IMR-90 (cell line): ENCODE measurements around the gene ZNF793. TPM values are rescaled to one million over a fixed set of nuclear protein-coding genes. Genes with fewer than 3 reads are reported as not detected.

ENCODE experiments used
- ATAC-seq: fragments of 200-7000 bp; cut with Tn5 transposase; 2 replicates; pipeline ENCODE4 v1.9.1; 2020; ENCODE audit warnings: low read depth, mild to moderate bottlenecking, moderate library complexity
- BruUV-seq: library from RNA; stranded (reverse); fragments of 400-500 nt; replicated peaks from 2 replicates; lab custom pipeline; 2021; lab: Mats Ljungman, UMichigan
- CTCF ChIA-PET: fragments of 300-600 bp; formaldehyde crosslinking; extraction: SDS; loops from one replicate; lab custom pipeline; 2021; ENCODE audit warnings: antibody characterized with exemption; lab: Yijun Ruan, JAX
- POLR2A ChIA-PET: fragments of 300-600 bp; sonication (Branson Sonifier 250); formaldehyde crosslinking; loops from one replicate; lab custom pipeline; 2022; ENCODE audit warnings: antibody characterized with exemption; ENCODE audit not compliant: unreplicated experiment; lab: Charles Lee
- DNase-seq: peaks from one replicate; pipeline ENCODE4 v3.0.0; 2013
- H2AFZ ChIP-seq: replicated peaks from 2 replicates; pipeline ENCODE3; 2013; ENCODE audit warnings: low read length, mild to moderate bottlenecking; ENCODE audit not compliant: poor library complexity
- H2AK5ac ChIP-seq: 2 replicates; pipeline ENCODE4 v1.6.1; 2013; ENCODE audit warnings: low read depth, low read length, inconsistent platforms
- H2AK9ac ChIP-seq: replicated peaks from 2 replicates; pipeline ENCODE3; 2013; ENCODE audit warnings: mild to moderate bottlenecking, low read depth, low read length, moderate library complexity; ENCODE audit not compliant: poor library complexity
- H2BK120ac ChIP-seq: 2 replicates; pipeline ENCODE4 v1.6.1; 2013; ENCODE audit warnings: low read depth, low read length, inconsistent platforms
- H2BK15ac ChIP-seq: 3 replicates; pipeline ENCODE4 v1.6.1; 2013; ENCODE audit warnings: low read depth, low read length, inconsistent platforms
- H2BK20ac ChIP-seq: 2 replicates; pipeline ENCODE4 v1.6.1; 2013; ENCODE audit warnings: low read depth, mild to moderate bottlenecking, inconsistent platforms, low read length, moderate library complexity
- H2BK5ac ChIP-seq: 2 replicates; pipeline ENCODE4 v1.6.1; 2013; ENCODE audit warnings: mild to moderate bottlenecking, low read depth, low read length, inconsistent platforms; ENCODE audit not compliant: poor library complexity, severe bottlenecking
- H3K14ac ChIP-seq: replicated peaks from 2 replicates; pipeline ENCODE4 v1.6.1; 2013; ENCODE audit warnings: low read depth, low read length, inconsistent platforms
- H3K18ac ChIP-seq: 2 replicates; pipeline ENCODE4 v1.6.1; 2013; ENCODE audit warnings: low read depth, low read length, control low read depth
- H3K23ac ChIP-seq: 2 replicates; pipeline ENCODE4 v1.6.1; 2013; ENCODE audit warnings: low read depth, low read length, inconsistent platforms
- H3K27ac ChIP-seq: 2 replicates; pipeline ENCODE4 v1.5.1; 2013; ENCODE audit warnings: mild to moderate bottlenecking, control low read depth, low read length; ENCODE audit not compliant: insufficient read depth
- H3K27me3 ChIP-seq: 2 replicates; pipeline ENCODE4 v1.6.1; 2013; ENCODE audit warnings: low read length; ENCODE audit not compliant: control insufficient read depth, insufficient read depth
- H3K36me3 ChIP-seq: 2 replicates; pipeline ENCODE4 v1.6.1; 2013; ENCODE audit warnings: low read length, mixed read lengths; ENCODE audit not compliant: control insufficient read depth, insufficient read depth
- H3K4ac ChIP-seq: 2 replicates; pipeline ENCODE4 v1.6.1; 2013; ENCODE audit warnings: low read depth, low read length, inconsistent platforms
- H3K4me1 ChIP-seq: 2 replicates; pipeline ENCODE4 v1.6.1; 2013; ENCODE audit warnings: low read length, mixed read lengths; ENCODE audit not compliant: control insufficient read depth, insufficient read depth
- H3K4me2 ChIP-seq: 2 replicates; pipeline ENCODE4 v1.6.1; 2013; ENCODE audit warnings: low read depth, mild to moderate bottlenecking, control low read depth, low read length, moderate library complexity
- H3K4me3 ChIP-seq: 2 replicates; pipeline ENCODE4 v1.5.1; 2013; ENCODE audit warnings: low read depth, mild to moderate bottlenecking, control low read depth, low read length, moderate library complexity; ENCODE audit not compliant: insufficient read depth
- H3K56ac ChIP-seq: 2 replicates; pipeline ENCODE4 v1.6.1; 2013; ENCODE audit warnings: low read length, inconsistent platforms; ENCODE audit not compliant: insufficient read depth; ENCODE audit errors: extremely low read depth
- H3K79me1 ChIP-seq, 2 experiments: 2 replicates each; pipeline ENCODE4 v1.6.1; 2013; ENCODE audit warnings: low read length in 2 of 2, inconsistent platforms in 1 of 2, low read depth in 1 of 2
- H3K9ac ChIP-seq: 2 replicates; pipeline ENCODE4 v1.6.1; 2013; ENCODE audit warnings: low read depth, low read length, control low read depth
- H3K9me1 ChIP-seq: 2 replicates; pipeline ENCODE4 v1.6.1; 2013; ENCODE audit warnings: low read length, inconsistent platforms; ENCODE audit not compliant: insufficient read depth
- H3K9me3 ChIP-seq: 2 replicates; pipeline ENCODE4 v1.6.1; 2013; ENCODE audit warnings: low read length; ENCODE audit not compliant: control insufficient read depth, insufficient read depth
- H4K20me1 ChIP-seq: 2 replicates; pipeline ENCODE4 v1.6.1; 2013; ENCODE audit warnings: low read length, inconsistent platforms; ENCODE audit not compliant: insufficient read depth
- H4K5ac ChIP-seq: 2 replicates; pipeline ENCODE4 v1.6.1; 2013; ENCODE audit warnings: mild to moderate bottlenecking, low read depth, low read length, control low read depth
- H4K8ac ChIP-seq, 2 experiments: 2 replicates each; pipeline ENCODE4 v1.6.1; 2013; ENCODE audit warnings: low read depth in 2 of 2, low read length in 2 of 2, control low read depth in 1 of 2, inconsistent platforms in 1 of 2
- H4K91ac ChIP-seq: 2 replicates; pipeline ENCODE4 v1.6.1; 2013; ENCODE audit warnings: low read depth, low read length, inconsistent platforms; ENCODE audit not compliant: insufficient read depth
- NFE2L2 ChIP-seq: fragments of 150-350 bp; IDR thresholded peaks from 2 replicates; pipeline ENCODE4 v1.6.1; 2016; ENCODE audit warnings: low read depth, mild to moderate bottlenecking, low read length
- POLR2A ChIP-seq: IDR thresholded peaks from 2 replicates; pipeline ENCODE4 v1.6.1; 2012; ENCODE audit warnings: mild to moderate bottlenecking, low read depth, low read length
- WGBS, 2 experiments: methylation state at CpG; one replicate each; pipeline versions ENCODE4 v1.1.5 to v1.1.7; 2013; ENCODE audit warnings: missing lambda C conversion rate in 2 of 2; ENCODE audit not compliant: insufficient read length in 1 of 2; ENCODE audit errors: extremely low coverage in 2 of 2; 5-methylcytosine and 5-hydroxymethylcytosine counted together
- dilution Hi-C: fragments of 300-500 bp; cut with HindIII; formaldehyde crosslinking; loops from one replicate; pipeline ENCODE4 v1.14.3; 2018; ENCODE audit warnings: low sequenced_read_pairs; ENCODE audit not compliant: unreplicated experiment
- in situ Hi-C: fragments of 300-500 bp; cut with MboI; formaldehyde crosslinking; loops from 3 replicates; pipeline ENCODE4 v1.14.3; 2019; ENCODE audit warnings: low sequenced_read_pairs, inconsistent platforms, mixed read lengths
- intact Hi-C: fragments of 100-400 bp; cut with micrococcal nuclease; formaldehyde crosslinking; loops from 2 replicates; pipeline ENCODE4 v1.10.0; 2022
- polyA plus RNA-seq, 3 experiments: library from polyadenylated mRNA; depleted of rRNA; stranded (reverse); fragments of >200 nt; gene quantifications; 2 replicates each; pipeline ENCODE4 v1.2.3, GENCODE V29; 2012; ENCODE audit warnings: low replicate concordance in 1 of 3
- total RNA-seq: library from RNA; depleted of rRNA; stranded (reverse); fragments of >200 nt; gene quantifications from 2 replicates; pipeline ENCODE4 v1.2.3, GENCODE V29; 2012

Gene ZNF793
- total and polyA plus RNA-seq, 2 of the 4 experiments (the other 2 are of a cell fraction): 0.50 to 0.72 TPM

- H3K4me2 ChIP-seq: no peak overlapping the region
- no peaks in the 10 kb centered on the region for H3K4me1 ChIP-seq
- no TSS peak for BruUV-seq
- no peaks in the 10 kb centered on the region for H3K27me3 ChIP-seq
- ChIA-PET POLR2A (no interaction called here), CTCF (no interaction called here)
- no peaks in the 10 kb centered on the region for H3K79me1 ChIP-seq
- H4K20me1 ChIP-seq: no peaks in the 10 kb centered on the region
- DNase-seq (no peak), ATAC-seq (no peak)
- no peak overlapping the region for H2AK5ac ChIP-seq
- peaks cover 2% of the 10 kb centered on the region; the same call in 1 of the 2 replicates for H3K9me3 ChIP-seq
- no peak overlapping the region for H3K4me3 ChIP-seq
- WGBS, 2 experiments: no CpG with 5 or more reads among the region's 3 CpGs
- H3K18ac ChIP-seq: no peak overlapping the region
- dilution Hi-C loops (no loop called here), intact Hi-C loops (no loop called here), in situ Hi-C loops (no loop called here)
- no peak overlapping the region for H2BK15ac ChIP-seq
- no peak overlapping the region for H2BK20ac ChIP-seq
- no peak overlapping the region for H3K56ac ChIP-seq
- H4K5ac ChIP-seq: no peak overlapping the region
- H3K9ac ChIP-seq: no peak overlapping the region
- H3K14ac ChIP-seq: no peak overlapping the region
- no peak for TF ChIP-seq POLR2A
- no peak for TF ChIP-seq NFE2L2
- H2BK120ac ChIP-seq: no peak overlapping the region
- no peak overlapping the region for H2BK5ac ChIP-seq
- H3K27ac ChIP-seq: no peak overlapping the region
- H2AK9ac ChIP-seq: no peak overlapping the region
- 0 out of 2 replicates have a peak, but pooled peaks cover 2% of the 10 kb centered on the region for H3K36me3 ChIP-seq
- no peak overlapping the region for H3K23ac ChIP-seq
- H4K8ac ChIP-seq: no peak overlapping the region
- H3K4ac ChIP-seq: no peak overlapping the region
- H2AFZ ChIP-seq: no peak overlapping the region
- H3K9me1 ChIP-seq: no peaks in the 10 kb centered on the region
- H4K91ac ChIP-seq: no peak overlapping the region
These were observed 4.4 kb downstream of the ZNF793 start for GRCh38 chr19:37511186-37511585.
